ENCODE data around the gene AIFM3. TPM values are rescaled to one million over a fixed set of nuclear protein-coding genes. Genes with fewer than 3 reads are reported as not detected.

Gene AIFM3
- total RNA-seq, 1 donor from 2014 or later = 1.3 TPM

GRCh38 chr22:20991252-20992055 is 24.4 kb downstream of the AIFM3 start:
- POLR2A ChIA-PET = interaction anchor here (1.4 kb wide), 1 partner anchor 9 kb away, joined by 4 read pairs; the partner anchor contains the start of gene LZTR1

GRCh38 chr22:20992056-20992442 is 25.0 kb downstream of the AIFM3 start:
- Mint-ChIP-seq H3K27me3 (no peaks in the 10 kb centered on the region), H3K4me1 (peaks cover 2% of the 10 kb centered on the region), H3K36me3 (ENCODE audit: low read depth) (peaks cover 54% of the 10 kb centered on the region), H3K9me3 (no peaks in the 10 kb centered on the region), H3K27ac (no peak overlapping the region), H3K4me3 (no peak overlapping the region)
- ATAC-seq (ENCODE audit: low read depth) (no peak), DNase-seq (no peak)
- POLR2A ChIA-PET = no interaction called here
- intact Hi-C loops (cut with micrococcal nuclease) = no loop called here
- CTCF ChIA-PET = no interaction called here
- no peak for TF ChIP-seq CTCF (IDR thresholded peaks at IDR 0.05)

More at GRCh38 chr22:20991252-20992055, 24.4 kb downstream of the AIFM3 start:
- CTCF ChIA-PET = no interaction called here
- no peak for TF ChIP-seq CTCF (IDR thresholded peaks at IDR 0.05)
- H3K36me3 Mint-ChIP-seq (ENCODE audit: low read depth) = peaks cover 56% of the 10 kb centered on the region
- no peak overlapping the region for H3K27ac Mint-ChIP-seq
- H3K4me1 Mint-ChIP-seq = peaks cover 2% of the 10 kb centered on the region
- no peaks in the 10 kb centered on the region for H3K27me3 Mint-ChIP-seq
- intact Hi-C loops (cut with micrococcal nuclease) = no loop called here
- no peaks in the 10 kb centered on the region for H3K9me3 Mint-ChIP-seq
- ATAC-seq (ENCODE audit: low read depth) (no peak), DNase-seq (no peak)
- no peak overlapping the region for H3K4me3 Mint-ChIP-seq

- H3K4me3 Mint-ChIP-seq = no peak overlapping the region
- ChIA-PET CTCF (no interaction called here), POLR2A (no interaction called here)
- TF ChIP-seq CTCF (IDR thresholded peaks at IDR 0.05) = no peak
- peaks cover 2% of the 10 kb centered on the region for H3K4me1 Mint-ChIP-seq
- no peaks in the 10 kb centered on the region for H3K9me3 Mint-ChIP-seq
- ATAC-seq (ENCODE audit: low read depth) (no peak), DNase-seq (no peak)
- no peaks in the 10 kb centered on the region for H3K27me3 Mint-ChIP-seq
- no peak overlapping the region for H3K27ac Mint-ChIP-seq
- intact Hi-C loops (cut with micrococcal nuclease) = no loop called here
- H3K36me3 Mint-ChIP-seq (ENCODE audit: low read depth) = peaks cover 51% of the 10 kb centered on the region
Observed at GRCh38 chr22:20992456-20993303, 25.6 kb downstream of the AIFM3 start.

- Mint-ChIP-seq H3K27ac (no peak overlapping the region), H3K9me3 (no peaks in the 10 kb centered on the region), H3K4me1 (peaks cover 2% of the 10 kb centered on the region), H3K27me3 (no peaks in the 10 kb centered on the region), H3K4me3 (no peak overlapping the region), H3K36me3 (ENCODE audit: low read depth) (peaks cover 53% of the 10 kb centered on the region)
- DNase-seq (no peak), ATAC-seq (ENCODE audit: low read depth) (no peak)
- no peak for TF ChIP-seq CTCF (IDR thresholded peaks at IDR 0.05)
- ChIA-PET CTCF (no interaction called here), POLR2A (no interaction called here)
- intact Hi-C loops (cut with micrococcal nuclease) = no loop called here
Observed at GRCh38 chr22:20993304-20994127, 26.5 kb downstream of the AIFM3 start.
